PFSK-1 (cell line): Measurements from ENCODE around the gene HERC6.

Experiments used
- FOXP2 ChIP-seq: optimal IDR thresholded peaks from 2 replicates; pipeline ENCODE3; 2011; ENCODE audit warnings: borderline replicate concordance, control low read depth, inconsistent platforms; ENCODE audit not compliant: insufficient read depth; ENCODE audit errors: extremely low read length, extremely low read depth
- POLR2AphosphoS5 ChIP-seq: IDR thresholded peaks from 2 replicates; pipeline ENCODE4 v1.6.1; 2012; ENCODE audit warnings: low read depth, mild to moderate bottlenecking, control low read depth, low read length, moderate library complexity
- REST ChIP-seq, 2 experiments: IDR thresholded peaks; 2 replicates each; pipeline versions ENCODE4 v1.6.1 to v1.8.0; 2011 to 2012; ENCODE audit warnings: low read depth in 2 of 2, low read length in 2 of 2, control low read depth in 1 of 2, inconsistent platforms in 1 of 2, mild to moderate bottlenecking in 1 of 2, moderate library complexity in 1 of 2; ENCODE audit not compliant: insufficient read depth in 1 of 2
- SIN3A ChIP-seq: IDR thresholded peaks from 2 replicates; pipeline ENCODE4 v1.6.1; 2012; ENCODE audit warnings: mild to moderate bottlenecking, low read length, moderate library complexity, borderline replicate concordance; ENCODE audit not compliant: insufficient read depth
- TAF1 ChIP-seq: IDR thresholded peaks from 2 replicates; pipeline ENCODE4 v1.6.1; 2012; ENCODE audit warnings: low read length, control low read depth, borderline replicate concordance; ENCODE audit not compliant: insufficient read depth

HERC6 gene

DNA sequence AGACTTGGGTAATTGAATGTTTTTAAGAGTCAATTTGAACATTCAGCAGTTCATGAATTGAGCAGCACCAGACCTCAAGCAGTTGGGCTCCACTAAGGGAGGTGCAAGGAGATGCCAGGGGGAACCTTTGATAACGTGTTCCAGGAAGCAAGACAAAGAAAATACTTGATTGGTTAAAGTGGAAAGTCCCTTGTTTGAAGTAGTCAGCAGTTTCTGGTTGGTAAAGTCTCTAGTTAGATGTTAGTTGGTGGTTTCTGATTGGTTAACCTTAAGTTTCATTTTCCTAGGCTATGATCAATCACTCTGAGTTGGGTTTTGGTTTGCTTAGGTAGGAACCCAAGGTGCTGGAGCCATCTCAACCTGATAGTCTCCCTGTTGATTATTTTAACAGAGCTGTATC is 4.0 kb downstream of the HERC6 start:
- TF ChIP-seq TAF1 (no peak), FOXP2 (no peak), POLR2AphosphoS5 (no peak), SIN3A (no peak), REST (IDR thresholded peaks at IDR 0.05; ENCODE audit: insufficient read depth in 1 of 2, low read depth in 2 of 2, low read length in 2 of 2) (no peak)

- no peak for TF ChIP-seq POLR2AphosphoS5
- TF ChIP-seq REST (IDR thresholded peaks at IDR 0.05; ENCODE audit: insufficient read depth in 1 of 2, low read depth in 2 of 2, low read length in 2 of 2), result no peak
- TF ChIP-seq TAF1, result no peak
- no peak for TF ChIP-seq SIN3A
- no peak for TF ChIP-seq FOXP2
Observed at GRCh38 chr4:88390128-88390527, 11.5 kb downstream of the HERC6 start.

DNA sequence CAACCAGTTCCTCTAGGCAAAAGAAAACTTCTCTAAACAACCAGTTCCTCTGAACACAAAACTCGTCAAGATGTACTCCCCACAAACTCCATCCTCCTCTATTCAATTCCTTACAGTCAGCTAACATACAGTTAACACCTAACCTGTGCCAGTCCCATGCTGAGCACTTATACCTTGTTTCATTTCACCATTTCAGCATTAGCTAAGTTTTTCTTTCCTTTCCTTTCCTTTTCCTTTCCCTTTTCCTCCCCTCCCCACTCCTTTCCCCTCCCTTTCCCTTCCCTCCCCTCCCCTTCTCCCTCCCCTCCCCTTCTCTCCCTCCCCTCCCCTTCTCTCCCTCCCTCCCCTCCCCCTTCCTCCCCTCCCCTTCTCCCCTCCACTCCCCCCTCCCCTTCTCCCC is 13.1 kb downstream of the HERC6 start:
- no peak for TF ChIP-seq POLR2AphosphoS5
- TF ChIP-seq SIN3A, result no peak
- no peak for TF ChIP-seq FOXP2
- no peak for TF ChIP-seq TAF1
- TF ChIP-seq REST (IDR thresholded peaks at IDR 0.05; ENCODE audit: insufficient read depth in 1 of 2, low read depth in 2 of 2, low read length in 2 of 2), result no peak

DNA sequence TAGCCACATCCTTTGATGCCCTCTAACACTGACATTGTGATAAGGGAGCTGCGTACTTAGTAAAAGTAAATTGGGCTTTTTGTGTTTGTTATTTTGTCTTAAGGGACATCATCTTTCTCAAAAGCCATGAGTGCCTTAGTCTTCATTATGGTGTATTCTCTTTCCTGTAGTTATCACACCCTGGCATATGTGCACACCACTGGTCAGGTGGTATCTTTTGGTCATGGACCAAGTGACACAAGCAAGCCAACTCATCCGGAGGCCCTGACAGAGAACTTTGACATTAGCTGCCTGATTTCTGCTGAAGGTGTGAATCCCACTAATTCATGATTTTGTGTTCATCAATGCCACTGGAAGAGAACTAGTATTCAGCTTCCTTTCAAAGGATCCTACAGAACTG is 18.0 kb downstream of the HERC6 start:
- TF ChIP-seq TAF1 (no peak), FOXP2 (no peak), POLR2AphosphoS5 (no peak), REST (IDR thresholded peaks at IDR 0.05; ENCODE audit: insufficient read depth in 1 of 2, low read depth in 2 of 2, low read length in 2 of 2) (no peak), SIN3A (no peak)

GRCh38 chr4:88398381-88398780 is 19.7 kb downstream of the HERC6 start:
- TF ChIP-seq POLR2AphosphoS5, result no peak
- no peak for TF ChIP-seq SIN3A
- TF ChIP-seq REST (IDR thresholded peaks at IDR 0.05; ENCODE audit: insufficient read depth in 1 of 2, low read depth in 2 of 2, low read length in 2 of 2), result no peak
- no peak for TF ChIP-seq TAF1
- TF ChIP-seq FOXP2, result no peak
